ENCODE measurements around the gene TUBB1. TPM values are rescaled to one million over a fixed set of nuclear protein-coding genes. Genes with fewer than 3 reads are reported as not detected.

TUBB1 gene
- total RNA-seq, 4 donors from 2014 or later, result 0.17 TPM; not detected in 3

GRCh38 chr20:59015411-59015810, 3.8 kb upstream of the TUBB1 start:
- peaks cover 16% of the 10 kb centered on the region for H3K4me1 ChIP-seq
- TF ChIP-seq POLR2AphosphoS5 (IDR thresholded peaks at IDR 0.05) (no peak), CTCF (IDR thresholded peaks at IDR 0.05) (no peak), EP300 (IDR thresholded peaks at IDR 0.05) (no peak), POLR2A (IDR thresholded peaks at IDR 0.05) (no peak)
- H3K27me3 ChIP-seq, result no peaks in the 10 kb centered on the region
- 93% methylated on average over 16 of the region's 16 CpGs for WGBS
- no peak for DNase-seq (ENCODE audit: low spot score in 2 of 2)
- no peak overlapping the region for H3K27ac ChIP-seq
- H3K4me3 ChIP-seq, result no peak overlapping the region
- H3K36me3 ChIP-seq, result no peaks in the 10 kb centered on the region
- H3K9me3 ChIP-seq, result no peaks in the 10 kb centered on the region

GRCh38 chr20:59015812-59016711, 3.2 kb upstream of the TUBB1 start:
- H3K27ac ChIP-seq, result no peak overlapping the region
- H3K36me3 ChIP-seq, result no peaks in the 10 kb centered on the region
- whole genome bisulfite sequencing, result 86% methylated on average over 15 of the region's 16 CpGs
- no peak overlapping the region for H3K4me3 ChIP-seq
- no peak for DNase-seq (ENCODE audit: low spot score in 2 of 2)
- H3K27me3 ChIP-seq, result no peaks in the 10 kb centered on the region
- peaks cover 10% of the 10 kb centered on the region for H3K4me1 ChIP-seq
- TF ChIP-seq POLR2A (IDR thresholded peaks at IDR 0.05) (no peak), CTCF (IDR thresholded peaks at IDR 0.05) (no peak), POLR2AphosphoS5 (IDR thresholded peaks at IDR 0.05) (no peak), EP300 (IDR thresholded peaks at IDR 0.05) (no peak)
- H3K9me3 ChIP-seq, result no peaks in the 10 kb centered on the region

- Histone ChIP-seq H3K36me3 (no peaks in the 10 kb centered on the region), H3K4me3 (no peak overlapping the region), H3K27ac (no peak overlapping the region), H3K9me3 (no peaks in the 10 kb centered on the region), H3K27me3 (no peaks in the 10 kb centered on the region), H3K4me1 (peaks cover under 1% of the 10 kb centered on the region)
- DNase-seq (ENCODE audit: low spot score in 2 of 2), result no peak
- WGBS, result 56% methylated on average over 4 of the region's 4 CpGs
- TF ChIP-seq POLR2A (IDR thresholded peaks at IDR 0.05), result no peak
- TF ChIP-seq EP300 (IDR thresholded peaks at IDR 0.05), result no peak
- TF ChIP-seq CTCF (IDR thresholded peaks at IDR 0.05), result no peak
- TF ChIP-seq POLR2AphosphoS5 (IDR thresholded peaks at IDR 0.05), result no peak
These were observed 2.3 kb upstream of the TUBB1 start for GRCh38 chr20:59016795-59017492.

GRCh38 chr20:59017493-59018231, 1.6 kb upstream of the TUBB1 start:
- Histone ChIP-seq H3K4me1 (no peaks in the 10 kb centered on the region), H3K27me3 (no peaks in the 10 kb centered on the region), H3K4me3 (no peak overlapping the region), H3K27ac (no peak overlapping the region), H3K36me3 (peaks cover 3% of the 10 kb centered on the region), H3K9me3 (no peaks in the 10 kb centered on the region)
- TF ChIP-seq EP300 (IDR thresholded peaks at IDR 0.05) (no peak), POLR2AphosphoS5 (IDR thresholded peaks at IDR 0.05) (no peak), CTCF (IDR thresholded peaks at IDR 0.05) (no peak), POLR2A (IDR thresholded peaks at IDR 0.05) (no peak)
- no peak for DNase-seq (ENCODE audit: low spot score in 2 of 2)
- WGBS, result 94% methylated on average over 11 of the region's 16 CpGs

Data from suprapubic skin (tissue), 4 donors.